Neural crest cell (in vitro differentiated cells): ENCODE results near the gene TNFRSF1A. TPM values are rescaled to one million over a fixed set of nuclear protein-coding genes. Genes with fewer than 3 reads are reported as not detected.

Experiments used
- DNase-seq: peaks from one replicate; pipeline ENCODE4 v3.0.0; 2021; ENCODE audit warnings: low read depth, mixed read lengths, low spot score
- H3K27ac Mint-ChIP-seq: one replicate; pipeline ENCODE4 v1.8.0; 2021; ENCODE audit warnings: mild to moderate bottlenecking, mixed read lengths; ENCODE audit not compliant: unreplicated experiment
- H3K27me3 Mint-ChIP-seq: 2 replicates; pipeline ENCODE4 v1.8.0; 2021; ENCODE audit warnings: low read depth, mild to moderate bottlenecking, mixed read lengths
- H3K36me3 Mint-ChIP-seq: 2 replicates; pipeline ENCODE4 v1.8.0; 2021; ENCODE audit warnings: low read depth, mild to moderate bottlenecking, mixed read lengths
- H3K4me1 Mint-ChIP-seq: 2 replicates; pipeline ENCODE4 v1.8.0; 2021; ENCODE audit warnings: mixed read lengths
- H3K4me3 Mint-ChIP-seq: one replicate; pipeline ENCODE4 v1.8.0; 2021; ENCODE audit warnings: mild to moderate bottlenecking, mixed read lengths
- H3K9me3 Mint-ChIP-seq: 2 replicates; pipeline ENCODE4 v1.8.0; 2021; ENCODE audit warnings: mixed read lengths
- CTCF ChIP-seq: fragments of 200-600 bp; sonication (generic); conservative IDR thresholded peaks from 2 replicates; pipeline ENCODE4 v1.5.0; 2021; ENCODE audit warnings: antibody characterized with exemption, mild to moderate bottlenecking
- total RNA-seq: library from RNA; stranded (reverse); gene quantifications from 2 replicates; pipeline ENCODE4 v1.2.1, GENCODE V29; 2021

Gene TNFRSF1A
- total RNA-seq, 1 donor from 2014 or later, result 47.7 TPM

DNA sequence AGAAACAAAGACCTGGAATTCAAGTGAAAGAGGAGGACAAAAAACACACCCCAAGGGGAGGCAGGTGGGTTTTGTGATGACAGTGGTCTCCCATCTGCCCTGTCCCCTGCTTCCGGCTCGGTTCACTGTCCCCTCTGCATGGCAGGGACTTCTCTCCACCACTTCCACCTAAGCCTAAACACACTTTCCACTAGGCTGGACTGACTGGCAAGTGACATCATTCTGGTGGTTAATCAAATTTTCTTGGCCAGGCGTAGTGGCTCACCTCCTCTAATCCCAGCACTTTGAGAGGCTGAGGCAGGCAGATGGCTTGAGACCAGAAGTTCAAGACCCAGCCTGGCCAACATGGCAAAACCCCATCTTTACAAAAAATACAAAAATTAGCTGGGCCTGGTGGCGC, 19.5 kb downstream of the TNFRSF1A start:
- H3K4me3 Mint-ChIP-seq, result no peak overlapping the region
- no peak overlapping the region for H3K27ac Mint-ChIP-seq
- H3K27me3 Mint-ChIP-seq, result no peaks in the 10 kb centered on the region
- DNase-seq, result no peak
- peaks cover 36% of the 10 kb centered on the region for H3K4me1 Mint-ChIP-seq
- no peaks in the 10 kb centered on the region for H3K36me3 Mint-ChIP-seq
- no peaks in the 10 kb centered on the region for H3K9me3 Mint-ChIP-seq
- no peak for TF ChIP-seq CTCF

DNA sequence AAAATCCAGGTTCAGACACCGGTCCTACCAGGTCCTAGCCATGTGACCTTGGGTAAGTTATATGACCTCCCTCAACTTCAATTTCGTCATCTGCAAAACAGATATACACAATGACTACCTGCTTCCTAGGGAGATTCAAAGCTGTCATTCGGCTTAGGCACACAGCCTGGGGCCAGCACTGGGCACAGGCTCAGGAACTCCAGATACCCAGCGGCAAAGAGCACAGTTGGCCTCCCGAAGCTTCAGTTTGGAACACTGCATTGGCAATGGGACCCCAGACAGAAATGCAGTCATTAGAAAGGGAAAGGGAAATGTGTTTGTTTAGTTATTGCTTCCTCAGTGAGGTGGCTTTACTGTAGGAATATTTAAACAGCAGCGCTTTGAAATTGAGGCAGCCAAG, 20.0 kb downstream of the TNFRSF1A start:
- no peak for DNase-seq
- H3K4me1 Mint-ChIP-seq, result peaks cover 36% of the 10 kb centered on the region
- no peak overlapping the region for H3K27ac Mint-ChIP-seq
- no peaks in the 10 kb centered on the region for H3K9me3 Mint-ChIP-seq
- no peaks in the 10 kb centered on the region for H3K27me3 Mint-ChIP-seq
- no peaks in the 10 kb centered on the region for H3K36me3 Mint-ChIP-seq
- no peak for TF ChIP-seq CTCF
- no peak overlapping the region for H3K4me3 Mint-ChIP-seq

- no peak for TF ChIP-seq CTCF
- no peak for DNase-seq
- no peak overlapping the region for H3K4me3 Mint-ChIP-seq
- no peak overlapping the region for H3K27ac Mint-ChIP-seq
- no peaks in the 10 kb centered on the region for H3K27me3 Mint-ChIP-seq
- no peaks in the 10 kb centered on the region for H3K36me3 Mint-ChIP-seq
- H3K9me3 Mint-ChIP-seq, result no peaks in the 10 kb centered on the region
- H3K4me1 Mint-ChIP-seq, result peaks cover 22% of the 10 kb centered on the region
Measured at GRCh38 chr12:6319446-6319845, 22.4 kb downstream of the TNFRSF1A start.

GRCh38 chr12:6318440-6318879, 23.4 kb downstream of the TNFRSF1A start:
- H3K4me1 Mint-ChIP-seq, result peaks cover 15% of the 10 kb centered on the region
- no peaks in the 10 kb centered on the region for H3K36me3 Mint-ChIP-seq

DNA sequence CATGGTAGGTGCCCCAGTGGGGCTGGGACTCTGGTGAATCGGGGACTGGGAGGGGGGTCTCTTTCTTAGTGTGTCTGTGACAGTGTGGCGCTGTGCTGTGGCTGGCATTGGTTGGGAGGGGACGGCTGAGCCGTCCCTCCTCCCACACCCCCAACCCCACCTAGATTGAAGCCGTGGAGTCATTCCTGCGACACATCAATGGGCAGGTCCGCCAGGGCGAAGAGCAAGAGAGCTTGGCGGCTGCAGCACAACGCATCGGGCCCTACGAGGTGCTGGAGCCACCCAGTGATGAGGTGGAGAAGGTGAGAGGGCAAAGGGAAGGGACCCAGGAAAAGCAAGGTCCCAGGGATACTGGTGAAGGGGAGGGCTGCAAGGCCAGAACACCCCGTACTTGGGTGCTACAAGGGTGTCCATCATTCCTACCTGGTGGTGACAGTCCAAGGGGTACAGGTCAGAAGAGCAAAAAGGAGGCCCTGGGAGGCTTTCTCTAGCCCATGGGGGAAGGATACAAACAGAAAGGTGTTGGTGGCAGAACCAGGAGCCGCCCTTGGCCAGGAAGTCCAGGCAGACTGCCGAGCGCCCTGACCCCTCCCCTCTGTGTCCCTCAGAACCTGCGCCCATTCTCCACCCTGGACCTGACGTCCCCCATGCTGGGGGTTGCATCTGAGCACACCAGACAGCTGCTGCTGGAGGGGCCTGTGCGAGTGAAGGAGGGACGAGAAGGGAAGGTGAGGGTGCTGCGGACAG, 24.0 kb downstream of the TNFRSF1A start:
- no peak for DNase-seq
- H3K36me3 Mint-ChIP-seq, result no peaks in the 10 kb centered on the region
- no peak overlapping the region for H3K27ac Mint-ChIP-seq
- peaks cover 11% of the 10 kb centered on the region for H3K4me1 Mint-ChIP-seq
- TF ChIP-seq CTCF, result no peak
- peaks cover 2% of the 10 kb centered on the region for H3K27me3 Mint-ChIP-seq
- no peaks in the 10 kb centered on the region for H3K9me3 Mint-ChIP-seq
- no peak overlapping the region for H3K4me3 Mint-ChIP-seq

More at GRCh38 chr12:6318440-6318879, 23.4 kb downstream of the TNFRSF1A start:
- no peak for DNase-seq
- Mint-ChIP-seq H3K9me3 (no peaks in the 10 kb centered on the region), H3K27me3 (no peaks in the 10 kb centered on the region), H3K27ac (no peak overlapping the region), H3K4me3 (no peak overlapping the region)
- TF ChIP-seq CTCF, result no peak
